GM13976 (cell line): ENCODE data around the gene NMUR1.
A peak's percentile ranks its signal among the peaks of the same experiment; 100 is the strongest.
"Not testable (repeated sequence)": the region's sequence is repeated elsewhere in the genome, so short reads cannot be mapped to it uniquely, and the experiment has no call there.

Source experiments
- DNase-seq: peaks from one replicate; pipeline ENCODE4 v3.0.0; 2012; ENCODE audit warnings: low spot score
- CTCF ChIP-seq: IDR thresholded peaks from 2 replicates; pipeline ENCODE4 v1.5.1; 2012; ENCODE audit warnings: borderline replicate concordance, mild to moderate bottlenecking; ENCODE audit not compliant: insufficient read depth; ENCODE audit errors: extremely low read depth, missing control alignments, control extremely low read depth
- in situ Hi-C: fragments of 300-500 bp; cut with MboI; formaldehyde crosslinking; loops from one replicate; pipeline ENCODE4 v1.12.0; 2022; ENCODE audit warnings: low sequenced_read_pairs, mixed read lengths, inconsistent platforms; ENCODE audit not compliant: unreplicated experiment

NMUR1 gene

GRCh38 chr2:231573096-231573495 is 42.9 kb upstream of the NMUR1 start:
- in situ Hi-C loops = no loop called here
- DNase-seq = no peak
- TF ChIP-seq CTCF = no peak

- no peak for DNase-seq
- TF ChIP-seq CTCF = no peak
- in situ Hi-C loops = no loop called here
These were observed 41.5 kb upstream of the NMUR1 start for GRCh38 chr2:231571661-231572191.

- DNase-seq, in situ Hi-C loops: not testable (repeated sequence)
These were observed 40.7 kb upstream of the NMUR1 start for GRCh38 chr2:231570915-231571314.

GRCh38 chr2:231568785-231569435 is 38.7 kb upstream of the NMUR1 start:
- DNase-seq = peak; percentile 44
- TF ChIP-seq CTCF = no peak
- in situ Hi-C loops = no loop called here

GRCh38 chr2:231568098-231568784 is 38.0 kb upstream of the NMUR1 start:
- in situ Hi-C loops = no loop called here
- no peak for DNase-seq
- TF ChIP-seq CTCF = no peak

- DNase-seq = no peak
- TF ChIP-seq CTCF = no peak
- in situ Hi-C loops = no loop called here
These were observed 36.9 kb upstream of the NMUR1 start for GRCh38 chr2:231567159-231567558.
